ENCODE results near the gene YY1. TPM values are rescaled to one million over a fixed set of nuclear protein-coding genes. Genes with fewer than 3 reads are reported as not detected.
"Not testable (repeated sequence)": the region's sequence is repeated elsewhere in the genome, so short reads cannot be mapped to it uniquely, and the experiment has no call there.

Gene YY1
- total RNA-seq, 1 experiment from 2014 or later: 56.5 TPM

DNA sequence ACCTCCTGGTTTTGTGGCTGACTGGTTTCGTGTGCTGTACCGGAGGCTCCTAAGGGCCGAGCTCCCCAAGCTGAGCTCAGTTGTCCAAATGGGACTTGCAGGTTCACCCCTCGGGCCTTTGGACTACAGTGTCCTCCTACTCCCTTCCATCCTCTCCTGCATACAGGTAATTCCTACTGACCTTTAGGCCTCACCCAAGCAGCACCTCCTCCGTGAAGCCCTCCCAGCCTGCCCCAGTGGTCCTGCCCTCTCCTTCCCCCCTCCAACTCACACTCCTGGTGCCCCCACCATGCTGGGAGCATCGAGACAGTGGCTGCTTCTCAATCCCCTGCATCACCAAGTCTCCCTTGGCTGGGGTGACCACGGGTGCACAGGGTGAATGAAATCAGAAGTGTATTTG lies 27.1 kb upstream of the YY1 start:
- DNase-seq (ENCODE audit: low read depth, low spot score): no peak
- in situ Hi-C loops (cut with HindIII; ENCODE audit: low pct_unique_long_range_greater_than_20kb, low sequenced_read_pairs): no loop called here

DNA sequence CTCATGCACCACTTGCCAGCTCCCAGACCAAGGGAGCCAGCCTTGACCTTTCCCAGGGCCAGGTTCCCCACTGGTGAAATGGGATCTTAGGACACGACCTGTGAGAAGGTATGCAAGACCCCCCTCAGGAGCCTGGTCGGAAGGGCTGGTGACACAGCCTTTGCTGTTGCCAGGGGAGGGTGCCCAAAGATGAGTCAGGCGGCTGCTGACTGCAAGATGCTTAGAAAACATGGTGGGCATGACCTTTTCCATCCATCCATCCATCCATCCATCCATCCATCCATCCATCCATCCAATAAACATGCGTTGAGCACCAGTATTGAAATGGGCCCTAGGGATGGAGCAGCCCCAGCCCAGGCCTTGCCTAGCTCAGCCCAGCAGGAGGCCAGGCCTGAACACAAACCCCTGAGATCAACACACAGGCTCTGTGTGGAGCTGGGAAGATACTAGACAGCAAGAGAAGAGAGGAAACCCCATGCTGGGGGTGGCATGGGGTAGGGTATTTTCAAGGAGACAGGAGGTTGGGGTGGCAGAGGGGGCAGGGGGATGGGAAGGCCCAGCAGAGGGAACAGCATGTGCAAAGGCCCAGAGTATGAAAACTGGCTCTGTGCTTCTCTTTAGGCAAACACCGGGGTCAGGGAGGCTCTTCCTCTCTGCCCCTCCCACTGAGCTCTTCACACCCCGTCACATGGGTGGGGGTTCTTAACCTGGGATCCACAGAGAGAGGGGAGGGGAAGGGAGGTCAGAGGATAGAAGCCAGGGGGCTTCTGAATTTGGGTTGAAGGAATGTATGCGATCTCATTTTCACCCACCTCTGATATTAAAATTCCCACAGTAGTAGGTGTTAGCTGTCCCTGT lies 26.2 kb upstream of the YY1 start:
- DNase-seq (ENCODE audit: low read depth, low spot score): peak; percentile 24
- in situ Hi-C loops (cut with HindIII; ENCODE audit: low pct_unique_long_range_greater_than_20kb, low sequenced_read_pairs): no loop called here

DNA sequence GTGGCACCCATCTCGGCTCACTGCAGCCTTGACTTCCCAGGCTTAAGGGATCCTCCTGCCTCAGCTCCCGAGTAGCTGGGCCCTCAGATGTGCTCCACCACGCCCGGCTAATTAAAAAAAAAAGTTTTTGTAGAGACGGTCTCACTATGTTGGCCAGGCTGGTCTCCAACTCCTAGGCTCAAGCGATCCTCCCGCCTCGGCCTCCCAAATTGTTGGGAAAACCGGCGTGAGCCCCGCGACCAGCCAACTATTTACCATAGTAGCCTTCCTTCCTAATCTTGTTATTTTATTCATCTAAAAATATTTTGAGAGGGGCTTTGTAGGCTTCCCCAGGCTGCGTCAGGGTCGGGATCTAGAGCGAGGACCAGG lies 25.4 kb upstream of the YY1 start:
- no peak for DNase-seq (ENCODE audit: low read depth, low spot score)
- in situ Hi-C loops (cut with HindIII; ENCODE audit: low pct_unique_long_range_greater_than_20kb, low sequenced_read_pairs): no loop called here

DNA sequence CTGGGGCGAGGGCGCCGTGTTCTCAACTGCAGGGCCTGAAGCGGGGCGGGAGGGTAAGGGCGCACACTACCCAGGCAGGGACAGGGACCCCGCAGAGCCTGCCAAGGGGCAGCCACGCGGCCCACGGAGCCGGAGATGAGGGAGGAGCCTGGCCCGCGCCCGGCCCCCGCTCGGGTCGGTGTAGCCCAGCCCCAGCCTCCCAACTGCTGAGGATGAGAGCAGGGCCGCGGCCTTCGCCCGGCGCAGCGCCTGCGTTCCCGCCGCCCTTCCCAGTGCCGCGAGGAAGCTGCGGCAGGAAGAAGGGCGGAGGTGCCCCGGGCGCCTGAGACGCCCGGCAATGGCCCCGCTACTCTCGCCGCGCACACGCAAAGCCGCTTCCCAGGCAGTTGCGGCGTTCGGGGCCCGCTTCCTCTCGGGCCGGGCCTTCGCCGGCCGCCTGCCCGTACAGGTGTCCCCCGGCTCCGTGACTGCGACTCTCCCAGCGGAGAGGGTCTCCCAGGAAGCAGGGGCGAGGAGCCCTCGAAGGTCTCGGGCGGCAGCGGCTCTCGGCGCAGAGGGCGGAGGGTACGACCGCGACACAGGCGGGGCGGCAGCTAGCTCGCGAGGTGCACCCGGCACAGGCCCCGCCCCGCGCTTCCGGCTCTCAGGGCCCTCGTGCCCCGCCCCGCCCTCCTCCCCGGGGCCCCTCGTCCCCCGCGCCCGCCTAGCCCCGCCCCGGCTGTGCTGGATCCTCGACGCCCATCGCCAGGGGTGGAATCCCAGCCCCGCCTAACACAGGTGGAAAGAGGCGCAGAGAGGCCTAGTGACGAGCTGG lies 24.8 kb upstream of the YY1 start:
- peak; percentile 90 for DNase-seq (ENCODE audit: low read depth, low spot score)
- in situ Hi-C loops (cut with HindIII; ENCODE audit: low pct_unique_long_range_greater_than_20kb, low sequenced_read_pairs): no loop called here

DNA sequence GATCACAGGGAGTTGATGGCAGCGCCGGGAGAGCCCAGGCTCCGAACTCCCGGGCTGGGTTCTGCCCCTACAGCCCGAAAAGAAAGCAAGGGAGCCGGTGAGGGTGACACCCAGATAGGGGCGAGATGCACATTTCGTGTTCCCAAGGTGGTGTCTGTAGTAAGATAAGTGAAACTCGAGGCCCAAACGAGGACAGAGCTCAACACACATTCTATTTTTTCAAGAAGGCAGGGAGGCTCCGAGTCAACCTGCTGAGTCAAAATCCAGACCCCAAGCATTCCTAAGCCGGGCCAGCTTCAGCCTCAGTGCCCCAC lies 24.2 kb upstream of the YY1 start:
- in situ Hi-C loops (cut with HindIII; ENCODE audit: low pct_unique_long_range_greater_than_20kb, low sequenced_read_pairs): no loop called here
- no peak for DNase-seq (ENCODE audit: low read depth, low spot score)

DNA sequence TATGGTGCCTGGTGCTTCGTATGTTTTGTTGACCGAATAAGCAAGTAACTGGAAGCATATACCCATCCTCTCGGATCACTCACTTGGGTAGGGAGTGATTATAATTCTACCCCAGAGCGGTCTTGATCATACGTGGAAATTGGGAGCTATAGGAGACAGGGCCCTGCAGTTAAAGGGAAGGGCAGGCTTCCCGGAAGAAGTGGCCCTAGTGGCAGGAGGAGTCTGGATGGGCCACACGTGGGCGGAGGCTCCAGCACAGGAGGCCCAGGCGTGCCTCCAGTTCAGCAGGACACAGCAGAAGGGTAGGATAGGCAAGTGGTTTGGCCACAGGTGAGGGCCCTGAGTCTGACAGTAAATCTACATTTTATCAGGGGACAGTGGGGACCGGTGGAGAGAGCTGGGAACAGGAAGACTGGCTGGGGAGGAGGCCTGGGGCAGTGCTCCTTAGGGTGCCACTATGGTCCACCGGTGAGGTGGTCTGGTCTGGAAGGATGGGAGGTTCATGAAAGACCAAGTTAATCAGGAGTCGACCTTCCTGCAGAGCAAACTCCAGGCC lies 23.5 kb upstream of the YY1 start:
- in situ Hi-C loops (cut with HindIII; ENCODE audit: low pct_unique_long_range_greater_than_20kb, low sequenced_read_pairs): no loop called here
- no peak for DNase-seq (ENCODE audit: low read depth, low spot score)

DNA sequence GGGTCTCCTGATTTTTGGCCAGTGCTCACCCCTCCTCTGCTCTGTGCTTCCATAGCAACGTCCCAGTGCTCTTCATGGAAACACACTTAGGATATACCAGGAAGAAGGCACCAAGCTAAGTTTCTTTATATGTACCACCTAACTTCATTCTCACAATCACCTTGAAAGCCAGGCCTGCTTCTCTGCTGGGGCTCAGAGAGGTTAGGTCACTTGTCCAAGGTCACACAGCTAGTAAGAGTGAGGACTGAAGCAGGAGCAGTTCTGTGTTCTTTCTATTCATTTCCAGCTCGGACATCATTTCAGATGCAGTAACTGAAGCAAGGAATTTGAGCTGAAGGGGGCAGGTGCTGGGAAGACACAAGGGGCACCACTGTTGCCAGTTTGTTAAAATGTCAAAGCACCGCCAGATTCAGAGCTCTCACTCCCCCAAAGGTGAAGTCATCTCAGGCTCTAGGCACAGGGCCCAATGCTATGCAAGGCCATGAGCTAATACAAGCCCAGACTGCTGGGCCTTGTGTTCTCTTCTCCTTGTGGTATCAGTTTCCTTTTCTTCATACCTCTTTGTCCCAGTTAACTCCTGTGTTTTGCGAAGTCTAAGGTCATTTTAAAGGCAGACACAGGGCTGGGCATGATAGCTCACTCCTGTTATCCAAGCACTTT lies 19.7 kb upstream of the YY1 start:
- no peak for DNase-seq (ENCODE audit: low read depth, low spot score)
- in situ Hi-C loops (cut with HindIII; ENCODE audit: low pct_unique_long_range_greater_than_20kb, low sequenced_read_pairs): no loop called here

DNA sequence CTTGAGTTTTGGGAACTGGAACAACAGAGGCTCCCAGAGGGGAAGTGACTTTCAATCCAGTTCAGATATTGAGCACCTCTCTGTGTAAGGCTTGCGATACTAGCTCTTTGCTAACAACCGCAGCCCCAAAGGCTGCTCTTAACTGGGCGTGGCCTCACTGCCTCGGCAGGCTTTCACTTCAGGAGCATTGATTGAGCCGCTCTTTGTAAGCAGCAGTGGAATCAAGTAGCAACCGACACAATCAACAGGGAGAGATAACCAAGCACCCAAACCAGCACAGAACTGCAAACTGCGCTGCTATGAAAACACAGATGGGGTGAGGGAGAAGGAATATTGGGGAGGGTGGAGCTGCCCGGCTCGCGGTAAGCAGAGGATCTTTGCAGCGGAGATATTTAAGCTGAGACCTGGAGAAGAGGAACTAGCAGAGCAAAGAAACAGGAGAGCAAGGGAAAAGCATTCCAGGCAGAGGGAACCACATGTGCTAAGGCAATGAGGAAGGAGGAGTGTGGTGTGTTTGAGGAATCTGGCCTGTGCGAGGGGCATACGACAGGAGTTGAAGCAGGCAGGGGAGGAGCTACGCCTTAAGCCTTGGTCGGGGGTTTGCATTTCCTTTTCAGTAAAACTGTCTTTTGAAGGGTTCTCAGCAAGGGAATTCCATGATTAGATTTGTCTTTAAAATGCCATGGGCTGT lies 17.3 kb upstream of the YY1 start:
- peak; percentile 64 for DNase-seq (ENCODE audit: low read depth, low spot score)
- in situ Hi-C loops (cut with HindIII; ENCODE audit: low pct_unique_long_range_greater_than_20kb, low sequenced_read_pairs): no loop called here

DNA sequence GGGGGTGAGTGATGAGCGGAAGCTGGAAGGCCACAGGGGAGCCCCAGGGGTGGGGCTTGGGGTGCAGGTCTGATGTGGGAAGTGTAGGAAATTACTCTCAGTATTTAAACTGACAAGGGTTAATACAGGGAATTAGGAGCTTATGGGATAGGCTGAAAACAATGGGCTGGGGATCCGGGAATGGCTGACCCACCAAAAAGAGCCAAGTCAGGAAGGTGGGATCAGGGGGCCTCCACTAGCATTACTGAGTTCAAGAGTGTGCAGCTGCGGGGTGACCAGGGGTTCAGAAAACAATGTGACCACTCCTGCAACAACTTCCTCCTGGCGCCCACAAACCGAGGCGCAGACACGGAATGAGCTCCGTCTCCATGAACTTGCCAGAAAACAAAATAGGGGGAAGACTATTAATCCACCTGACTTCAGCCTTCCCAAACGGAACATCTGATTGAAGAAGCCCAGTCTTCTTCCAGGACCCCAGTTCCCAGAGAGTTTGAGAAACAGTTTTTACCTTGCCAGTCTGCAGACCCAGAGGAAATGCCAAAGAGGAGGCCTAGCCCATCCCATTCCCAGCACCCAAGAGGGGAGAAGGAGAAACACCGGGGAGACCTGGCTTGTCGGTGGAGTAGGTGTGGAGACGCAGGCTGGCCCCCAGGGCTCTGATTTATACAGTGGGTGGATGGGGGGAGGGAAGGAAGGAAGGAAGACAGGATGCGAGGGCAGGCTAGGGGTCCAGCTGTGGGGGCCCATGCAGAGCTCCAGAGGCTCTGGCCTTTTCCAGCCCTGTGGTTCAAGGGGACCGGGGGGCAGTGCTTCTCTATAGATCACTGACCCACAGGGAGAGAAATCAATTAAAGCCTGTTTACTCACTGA lies 16.5 kb upstream of the YY1 start:
- DNase-seq (ENCODE audit: low read depth, low spot score): no peak
- in situ Hi-C loops (cut with HindIII; ENCODE audit: low pct_unique_long_range_greater_than_20kb, low sequenced_read_pairs): no loop called here

DNA sequence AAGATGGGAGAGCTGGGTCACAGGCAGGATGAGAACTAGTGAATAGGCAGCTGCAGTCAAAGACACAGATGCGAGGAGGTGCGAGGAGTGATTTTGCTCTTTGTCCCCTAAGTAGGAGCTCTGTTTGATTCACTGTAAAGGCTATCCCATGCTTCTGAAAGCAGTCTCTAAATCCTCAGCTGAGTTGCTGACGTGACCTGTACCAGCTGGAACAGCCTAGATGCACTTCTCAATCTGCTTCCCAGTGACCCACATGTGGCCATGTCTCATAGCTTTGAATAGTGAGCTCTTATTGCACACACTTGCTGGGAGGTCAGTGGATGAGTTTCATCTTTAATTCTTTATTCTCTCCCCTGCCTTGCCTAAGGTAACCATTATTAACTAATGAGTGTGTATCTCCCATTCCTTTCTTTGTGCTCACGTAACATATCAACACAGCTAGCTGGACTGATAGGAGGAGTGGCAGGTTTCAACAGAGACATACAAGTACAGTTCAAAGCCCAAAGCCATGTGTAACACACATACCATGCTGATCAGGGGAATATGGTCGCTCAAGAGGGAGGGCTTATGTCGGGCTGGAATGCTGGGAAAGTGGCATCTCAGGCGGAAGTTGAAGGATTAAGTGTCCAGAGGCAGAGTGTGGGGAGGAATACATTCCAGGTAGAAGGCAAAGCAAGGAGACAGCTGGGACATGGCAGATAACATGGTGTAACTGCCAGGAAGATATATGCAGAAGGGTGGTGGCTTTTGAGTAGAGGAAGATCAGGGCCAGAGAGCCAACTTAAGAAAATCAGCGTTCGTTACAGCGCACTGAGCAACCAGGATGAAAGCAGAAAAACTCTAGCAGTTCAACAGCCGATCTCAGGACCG lies 15.4 kb upstream of the YY1 start:
- in situ Hi-C loops (cut with HindIII; ENCODE audit: low pct_unique_long_range_greater_than_20kb, low sequenced_read_pairs): no loop called here
- DNase-seq (ENCODE audit: low read depth, low spot score): no peak

DNA sequence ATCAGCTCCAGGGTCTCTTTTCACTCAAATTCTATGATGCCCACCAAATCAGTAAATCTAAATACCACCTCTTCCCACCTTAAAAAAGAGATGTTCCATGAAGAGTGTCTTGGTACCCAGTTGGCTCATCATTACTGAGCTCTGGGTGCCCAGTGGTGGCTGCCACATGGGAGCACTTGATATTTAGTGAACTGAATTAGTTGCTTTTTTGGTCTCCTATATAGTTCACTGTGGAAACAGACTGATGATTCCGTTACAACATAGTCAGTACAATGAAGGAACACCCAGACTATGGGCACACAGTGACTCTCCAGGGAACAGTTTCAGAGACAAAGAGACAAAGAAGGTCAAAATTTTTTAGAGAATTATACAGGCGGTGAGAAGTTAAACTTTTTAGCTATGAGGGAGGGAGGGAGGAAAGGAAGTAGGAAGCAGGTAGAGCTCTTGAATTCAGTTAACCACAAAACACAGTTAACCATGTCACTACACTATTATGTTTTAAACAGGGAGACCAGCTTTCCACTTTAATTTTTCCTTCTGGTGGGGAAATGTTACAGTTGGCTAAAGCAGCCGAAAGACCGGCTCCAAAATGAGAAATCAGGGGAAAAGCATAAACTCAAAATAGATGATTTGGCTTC lies 14.6 kb upstream of the YY1 start:
- no peak for DNase-seq (ENCODE audit: low read depth, low spot score)
- in situ Hi-C loops (cut with HindIII; ENCODE audit: low pct_unique_long_range_greater_than_20kb, low sequenced_read_pairs): no loop called here

DNA sequence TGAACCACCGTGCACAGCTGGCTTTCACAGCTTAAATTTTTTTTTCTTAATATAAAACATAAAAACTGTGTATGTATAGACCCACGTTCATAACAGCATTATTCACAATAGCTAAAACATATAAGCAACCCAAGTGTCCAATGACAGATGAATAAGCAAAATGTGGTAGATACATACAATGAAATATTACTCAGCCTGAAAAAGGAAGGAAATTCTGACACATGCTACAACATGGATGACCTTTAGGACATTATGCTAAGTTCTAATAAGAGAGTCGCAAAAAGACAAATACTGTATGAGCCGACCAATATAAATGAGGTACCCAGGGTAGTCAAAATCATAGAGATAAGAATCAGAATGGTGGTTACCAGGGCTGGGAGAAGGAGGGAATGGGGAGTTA lies 13.8 kb upstream of the YY1 start:
- no peak for DNase-seq (ENCODE audit: low read depth, low spot score)
- in situ Hi-C loops (cut with HindIII; ENCODE audit: low pct_unique_long_range_greater_than_20kb, low sequenced_read_pairs): no loop called here

DNA sequence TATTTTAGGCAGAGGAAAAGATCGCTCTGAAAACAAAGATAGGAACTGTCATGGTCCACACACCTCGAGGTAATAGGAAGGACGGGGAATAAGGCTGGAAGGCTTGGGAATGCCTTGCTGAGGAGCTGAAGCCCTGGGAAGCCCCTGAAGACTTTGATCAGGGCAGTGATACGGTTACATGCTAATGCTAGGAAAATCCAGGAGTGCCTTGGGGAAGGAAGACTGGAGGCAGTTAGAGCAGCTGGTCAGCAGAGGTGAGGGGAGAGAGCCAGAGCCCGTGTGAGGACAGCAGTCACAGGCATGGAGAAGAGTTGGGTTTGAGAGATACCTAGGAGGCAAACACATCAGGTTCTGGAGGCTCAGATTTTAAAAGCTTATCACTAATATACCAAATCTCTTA lies 8.6 kb upstream of the YY1 start:
- DNase-seq (ENCODE audit: low read depth, low spot score): no peak
- in situ Hi-C loops (cut with HindIII; ENCODE audit: low pct_unique_long_range_greater_than_20kb, low sequenced_read_pairs): no loop called here

DNA sequence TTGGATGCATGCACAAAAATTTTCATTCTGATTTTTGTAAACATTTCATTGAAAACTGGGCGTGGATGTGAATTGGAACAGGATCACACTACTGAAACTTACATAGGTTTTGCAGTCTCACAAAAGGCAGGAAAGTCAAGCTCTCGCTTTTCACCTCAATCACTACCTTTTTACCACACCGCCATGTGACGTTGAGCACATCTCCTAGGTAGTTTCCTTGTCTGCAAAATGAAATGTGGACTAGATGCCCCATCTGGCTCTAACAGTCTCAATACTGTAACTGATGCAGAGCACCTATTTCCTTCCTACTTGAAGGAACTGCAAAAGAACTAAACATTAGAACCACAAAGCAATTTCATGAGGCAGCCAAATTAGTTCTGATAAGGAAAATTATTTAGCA lies 4.4 kb upstream of the YY1 start:
- no peak for DNase-seq (ENCODE audit: low read depth, low spot score)
- in situ Hi-C loops (cut with HindIII; ENCODE audit: low pct_unique_long_range_greater_than_20kb, low sequenced_read_pairs): no loop called here

DNA sequence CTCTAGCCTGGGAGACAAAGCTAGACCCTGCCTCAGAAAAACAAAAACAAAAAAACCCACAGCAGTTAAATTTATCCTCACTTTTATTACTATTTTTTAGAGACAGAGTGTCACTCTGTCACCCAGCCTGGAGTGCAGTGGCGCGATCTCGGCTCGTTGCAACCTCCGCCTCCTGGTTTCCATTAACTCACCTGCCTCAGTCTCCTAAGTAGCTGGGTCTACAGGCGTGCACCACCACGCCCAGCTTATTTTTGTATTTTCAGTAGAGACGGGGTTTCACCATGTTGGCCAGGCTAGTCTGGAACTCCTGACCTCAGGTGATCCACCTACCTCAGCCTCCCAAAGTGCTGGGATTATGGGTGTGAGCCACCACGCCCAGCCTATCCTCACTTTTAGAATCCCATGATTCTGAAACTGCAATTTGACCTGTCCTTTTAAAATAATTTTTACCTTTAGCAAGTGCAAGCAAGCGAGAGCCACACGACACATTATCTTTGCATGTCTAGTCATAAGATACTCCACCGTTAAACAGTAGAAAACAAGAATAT lies 2.6 kb upstream of the YY1 start:
- in situ Hi-C loops (cut with HindIII; ENCODE audit: low pct_unique_long_range_greater_than_20kb, low sequenced_read_pairs): not testable (repeated sequence)

More for the DNA sequence above, 2.6 kb upstream of the YY1 start:
- DNase-seq (ENCODE audit: low read depth, low spot score): not testable (repeated sequence)
